ENCODE results near the gene NCKAP5.
"Not testable (repeated sequence)": the region's sequence is repeated elsewhere in the genome, so short reads cannot be mapped to it uniquely, and the experiment has no call there.

NCKAP5 gene

GRCh38 chr2:133522204-133522603 is 46.1 kb downstream of the NCKAP5 start:
- no peak for DNase-seq (ENCODE audit: low spot score)

DNA sequence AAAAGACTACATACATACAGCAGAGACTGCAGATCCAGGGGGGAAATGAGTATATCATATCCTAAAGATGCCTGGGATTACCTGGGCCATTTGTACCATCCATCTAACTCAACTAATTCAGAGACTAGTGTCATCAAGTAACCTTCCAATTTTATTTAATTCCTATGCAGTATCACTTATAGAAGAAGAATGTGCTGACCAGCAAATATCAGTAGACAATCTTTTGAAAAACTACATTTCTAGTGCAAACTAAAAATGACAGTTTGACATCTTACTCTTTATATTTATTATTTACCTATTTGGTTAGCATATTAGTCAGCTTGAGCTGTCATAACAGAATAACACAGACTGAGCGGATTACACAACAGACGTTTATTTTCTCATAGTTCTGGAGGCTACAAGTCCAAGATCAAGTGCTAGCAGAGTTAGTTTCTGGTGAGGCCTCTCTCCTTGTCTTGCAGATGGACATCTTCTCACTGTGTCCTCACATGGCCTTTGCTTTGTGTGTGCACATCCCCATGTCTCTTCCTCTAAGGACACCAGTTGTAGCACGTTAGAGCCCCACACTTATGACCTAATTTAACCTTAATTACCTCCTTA is 47.0 kb downstream of the NCKAP5 start:
- DNase-seq (ENCODE audit: low spot score): no peak

GRCh38 chr2:133519677-133520076 is 48.6 kb downstream of the NCKAP5 start:
- DNase-seq (ENCODE audit: low spot score): not testable (repeated sequence)

- no peak for DNase-seq (ENCODE audit: low spot score)
Observed at GRCh38 chr2:133518700-133519344, 49.4 kb downstream of the NCKAP5 start.

DNA sequence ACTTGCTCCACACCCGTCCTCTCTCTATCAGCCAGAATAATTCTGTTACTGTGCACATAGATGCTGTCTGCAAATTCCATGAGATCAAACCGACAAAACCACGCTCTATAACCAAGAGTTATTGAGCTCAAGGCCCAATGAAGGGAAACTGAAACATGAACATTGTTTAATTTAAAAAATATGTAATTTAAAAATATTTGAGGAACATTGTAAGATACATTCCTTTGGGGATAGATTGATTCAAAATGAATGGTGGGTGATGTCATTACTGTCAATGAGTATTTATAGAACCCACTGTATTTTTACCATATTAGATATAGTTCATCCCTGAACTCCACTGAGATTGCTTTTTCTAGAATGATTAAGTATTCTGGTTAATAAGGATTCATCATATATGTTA is 50.4 kb downstream of the NCKAP5 start:
- no peak for DNase-seq (ENCODE audit: low spot score)

DNA sequence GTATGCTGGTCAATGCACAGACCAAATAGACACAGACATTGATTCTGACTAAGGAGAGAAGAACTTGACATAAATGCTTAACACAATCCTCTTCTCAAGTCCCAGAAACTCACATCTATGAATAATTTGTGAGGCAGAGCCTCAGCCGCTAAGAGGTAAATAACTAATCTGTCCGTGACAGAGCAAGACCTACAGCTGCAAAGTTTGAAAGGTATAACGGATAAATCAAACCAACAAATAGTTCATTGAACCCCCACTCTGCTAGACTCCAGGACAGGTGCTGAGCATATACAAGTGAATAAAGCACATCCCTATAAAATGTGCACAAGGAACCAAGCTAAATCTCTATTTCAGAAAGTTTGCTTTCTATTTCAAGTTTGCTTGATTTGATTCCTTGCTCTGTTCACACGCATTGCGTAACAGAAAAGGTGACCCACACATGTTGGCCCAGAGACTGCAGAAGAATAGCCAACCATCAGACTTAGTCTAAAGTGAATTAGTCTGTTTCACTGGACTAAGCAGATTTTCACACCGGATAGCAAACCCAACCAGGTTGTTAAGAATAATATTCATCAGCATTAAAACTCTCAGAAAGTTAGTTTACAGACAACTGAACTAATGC is 51.7 kb downstream of the NCKAP5 start:
- DNase-seq (ENCODE audit: low spot score): no peak

DNA sequence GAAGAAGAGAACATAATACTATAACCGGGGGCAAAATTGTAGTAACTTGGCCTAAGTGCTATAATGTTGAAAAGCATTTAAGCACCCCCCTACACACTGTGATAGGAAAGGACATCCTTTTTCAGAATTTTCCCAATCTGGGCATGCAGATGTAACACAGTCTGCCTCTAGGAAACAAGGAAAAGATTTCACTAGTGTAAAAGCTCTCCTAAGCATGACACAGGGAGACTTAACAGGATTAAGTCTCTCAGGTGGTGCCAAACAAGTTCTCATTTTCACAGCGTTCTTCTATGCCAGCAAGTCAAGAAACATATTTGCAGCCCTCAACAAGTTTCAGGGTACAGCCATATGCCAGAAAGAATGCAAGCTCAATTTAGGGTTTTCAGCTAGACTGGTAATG is 53.0 kb downstream of the NCKAP5 start:
- no peak for DNase-seq (ENCODE audit: low spot score)

GRCh38 chr2:133513893-133514292 is 54.4 kb downstream of the NCKAP5 start:
- DNase-seq (ENCODE audit: low spot score): no peak

DNA sequence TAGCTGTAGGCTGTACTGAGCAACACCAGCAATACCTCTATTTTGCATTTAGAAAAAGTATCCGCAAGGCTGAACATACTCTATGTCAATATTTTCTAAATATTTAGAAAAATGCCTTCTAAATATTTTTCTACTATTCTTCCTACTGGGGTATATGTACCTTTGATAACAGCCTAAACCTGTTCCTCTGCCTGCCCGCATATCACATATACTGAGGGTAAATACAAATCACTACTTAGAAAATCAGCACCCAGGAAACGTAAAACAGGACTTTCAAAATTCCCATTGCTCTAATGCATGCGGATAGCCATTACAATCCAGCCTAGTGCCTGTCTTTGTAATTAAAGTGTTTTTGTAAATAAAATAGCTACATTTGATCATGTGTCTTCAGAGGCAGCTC is 56.1 kb downstream of the NCKAP5 start:
- no peak for DNase-seq (ENCODE audit: low spot score)

- DNase-seq (ENCODE audit: low spot score): no peak
Observed at GRCh38 chr2:133511679-133512078, 56.6 kb downstream of the NCKAP5 start.

GRCh38 chr2:133509777-133510176 is 58.5 kb downstream of the NCKAP5 start:
- no peak for DNase-seq (ENCODE audit: low spot score)

DNA sequence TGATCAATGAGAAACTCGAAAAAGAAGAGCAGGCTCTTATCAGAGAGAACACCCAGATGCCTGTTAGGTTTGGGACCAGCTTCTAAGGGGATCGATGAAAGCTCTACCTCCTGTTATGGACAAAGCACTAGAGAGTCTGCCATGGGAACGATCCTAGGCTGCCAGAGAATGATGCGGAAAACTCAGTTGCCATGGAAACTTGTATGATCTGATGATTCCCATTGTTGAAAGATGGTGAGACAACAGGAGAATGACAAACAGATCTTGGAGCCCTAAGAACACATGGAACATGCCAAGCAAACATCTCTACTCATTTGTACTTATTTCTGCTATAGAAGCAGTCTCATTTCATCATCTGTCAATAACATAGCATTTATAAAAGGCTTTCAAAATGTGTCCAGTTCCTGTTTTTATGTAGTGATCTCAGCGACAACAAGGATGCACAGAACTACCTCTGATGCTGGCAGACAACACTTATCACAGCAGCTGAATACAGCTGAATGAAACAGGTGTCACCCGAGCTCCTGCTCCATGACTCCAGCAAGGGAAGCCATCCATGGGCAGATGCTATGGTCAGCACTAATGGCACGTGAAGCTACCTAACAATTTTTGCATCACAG is 59.6 kb downstream of the NCKAP5 start:
- no peak for DNase-seq (ENCODE audit: low spot score)

DNA sequence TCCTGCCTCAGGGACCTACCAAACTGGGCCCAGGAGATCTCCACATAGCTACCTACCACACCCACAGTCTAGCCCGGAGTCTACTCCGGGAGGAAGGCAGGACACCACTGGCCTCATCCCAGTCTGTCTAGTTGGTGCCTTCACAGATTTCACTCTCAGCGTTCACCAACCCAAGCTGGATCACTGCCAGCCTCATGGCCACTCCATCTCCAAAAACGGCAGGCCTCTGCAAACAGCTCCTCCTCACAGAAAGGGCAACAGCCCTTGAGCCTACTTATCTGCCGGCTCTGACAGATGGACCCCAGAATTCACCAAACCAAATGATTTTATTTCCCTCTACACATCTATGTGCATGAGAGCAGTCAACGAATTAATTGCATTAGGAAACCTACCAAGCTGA is 61.3 kb downstream of the NCKAP5 start:
- no peak for DNase-seq (ENCODE audit: low spot score)

- peak; percentile 37 for DNase-seq (ENCODE audit: low spot score)
Observed at GRCh38 chr2:133504566-133505505, 63.4 kb downstream of the NCKAP5 start.

- no peak for DNase-seq (ENCODE audit: low spot score)
Observed at GRCh38 chr2:133503927-133504326, 64.3 kb downstream of the NCKAP5 start.

DNA sequence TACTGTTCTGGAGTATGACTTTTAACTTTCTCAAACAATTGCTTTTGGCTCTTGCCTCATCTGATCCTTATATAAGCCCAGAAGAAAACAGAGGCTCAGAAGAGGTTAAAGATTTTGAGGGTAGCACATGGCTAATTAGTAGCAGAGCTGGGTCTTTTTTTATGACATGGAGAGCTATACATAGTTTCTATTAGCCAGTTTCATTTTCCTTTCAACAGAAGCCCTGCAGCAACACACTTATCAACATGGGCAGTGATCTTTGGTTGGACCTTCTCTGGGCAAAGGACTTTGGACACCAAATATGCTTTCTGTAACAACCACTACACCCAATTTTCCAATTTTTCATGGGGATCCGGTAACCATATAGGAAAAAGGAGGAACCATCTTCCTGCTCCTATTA is 64.9 kb downstream of the NCKAP5 start:
- DNase-seq (ENCODE audit: low spot score): no peak

DNA sequence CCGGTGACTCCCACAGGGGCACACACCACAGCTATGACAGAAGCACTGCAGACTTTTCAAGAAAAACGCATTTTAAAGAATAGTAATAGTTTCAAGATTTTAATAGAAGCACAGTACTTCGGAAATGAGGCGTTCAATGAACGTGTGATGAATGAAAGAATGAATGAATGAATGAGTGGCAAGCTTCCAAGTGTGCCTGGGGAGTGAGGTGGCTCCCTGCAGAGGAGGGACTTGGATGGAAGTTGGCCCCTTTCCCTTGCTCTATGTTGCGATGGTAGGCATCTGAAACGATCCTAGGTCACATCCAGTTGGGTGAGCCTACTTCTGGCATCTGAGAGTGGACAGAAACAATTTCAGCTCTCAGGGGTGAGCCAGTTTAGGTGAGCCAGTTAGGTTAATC is 65.6 kb downstream of the NCKAP5 start:
- DNase-seq (ENCODE audit: low spot score): no peak

DNA sequence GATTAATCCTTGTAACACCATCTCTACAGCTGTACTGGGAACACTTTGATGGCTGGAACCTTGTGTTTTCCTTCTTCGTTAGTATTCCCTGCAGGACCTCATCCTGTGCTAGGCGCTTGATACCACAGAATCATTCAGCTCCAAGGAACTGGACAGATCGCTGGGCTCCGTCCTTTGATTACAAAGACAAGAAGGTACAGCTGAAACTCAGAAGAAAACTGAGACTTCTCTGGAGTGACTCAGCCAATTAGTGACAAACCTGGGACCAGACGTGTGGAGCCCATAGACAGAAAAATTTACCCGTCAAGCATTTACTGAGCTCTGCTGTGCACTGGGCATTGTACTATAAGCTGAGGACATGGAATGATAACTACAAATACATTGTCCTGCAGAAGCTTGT is 67.3 kb downstream of the NCKAP5 start:
- no peak for DNase-seq (ENCODE audit: low spot score)

GRCh38 chr2:133498662-133499585 is 69.3 kb downstream of the NCKAP5 start:
- no peak for DNase-seq (ENCODE audit: low spot score)

- DNase-seq (ENCODE audit: low spot score): no peak
Observed at GRCh38 chr2:133497951-133498565, 70.2 kb downstream of the NCKAP5 start.

Data from hepatic stellate cell (primary cell).